HG03457 (cell line): ENCODE measurements around the gene CRYBG1.

Experiments
- ATAC-seq: cut with Tn5 transposase; IDR thresholded peaks from one replicate; pipeline ENCODE4 v1.9.1; 2021; ENCODE audit warnings: moderate number of reproducible peaks; ENCODE audit not compliant: unreplicated experiment

CRYBG1 gene

DNA sequence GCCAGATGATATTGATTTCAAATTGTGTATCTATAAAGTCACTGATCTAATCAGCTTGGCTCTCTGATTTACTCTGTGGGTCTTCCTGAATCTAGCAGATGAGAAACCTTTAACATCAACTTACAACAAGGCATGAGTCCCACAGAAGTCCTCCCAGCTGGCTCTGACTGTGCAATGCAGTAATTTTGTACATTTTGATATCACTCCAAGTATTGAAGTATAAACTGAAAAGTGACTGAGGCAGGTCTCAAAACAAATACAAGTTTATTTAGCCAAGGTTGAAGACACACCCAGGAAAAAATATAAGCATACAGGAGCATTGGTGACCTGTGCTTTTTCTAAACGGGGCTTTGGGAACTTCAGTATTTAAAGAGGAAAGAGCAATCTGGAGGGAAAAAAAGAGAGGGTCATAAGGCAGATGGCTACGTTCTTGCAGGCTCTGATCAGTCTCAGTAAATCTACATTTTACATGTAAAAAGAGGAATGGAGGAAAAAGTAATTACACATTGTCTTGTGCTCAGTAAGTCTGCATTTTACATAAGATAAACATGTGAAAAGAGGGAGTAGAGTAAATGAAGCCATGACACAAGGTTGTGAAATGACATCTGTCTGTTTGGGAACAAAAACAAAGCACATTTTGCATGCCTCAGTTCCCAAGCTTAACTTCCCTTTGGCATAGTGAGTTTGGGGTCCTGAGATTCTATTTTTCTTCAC is 59.5 kb downstream of the CRYBG1 start:
- no peak for ATAC-seq

- ATAC-seq = no peak
Measured at GRCh38 chr6:106421496-106421895, 61.0 kb downstream of the CRYBG1 start.

DNA sequence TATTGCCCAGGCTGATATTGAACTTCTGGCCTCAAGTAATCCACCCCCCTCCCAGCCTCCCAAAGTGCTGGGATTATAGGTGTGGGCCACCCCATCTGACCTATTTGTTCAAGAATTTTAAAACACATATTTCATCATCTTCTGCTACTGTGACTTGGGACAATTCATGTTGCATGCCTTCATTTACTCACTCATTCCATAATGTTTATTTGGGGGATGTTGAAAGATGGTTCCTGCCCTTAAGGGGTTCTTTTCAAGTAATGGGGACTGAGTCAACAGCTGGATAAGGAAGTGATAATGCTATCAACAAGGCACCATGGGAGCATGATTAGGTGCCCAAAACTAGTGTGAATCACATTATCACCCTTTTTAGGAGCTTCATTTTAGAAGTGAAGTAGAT is 62.0 kb downstream of the CRYBG1 start:
- ATAC-seq = no peak

- no peak for ATAC-seq
Measured at GRCh38 chr6:106425382-106425781, 64.9 kb downstream of the CRYBG1 start.

DNA sequence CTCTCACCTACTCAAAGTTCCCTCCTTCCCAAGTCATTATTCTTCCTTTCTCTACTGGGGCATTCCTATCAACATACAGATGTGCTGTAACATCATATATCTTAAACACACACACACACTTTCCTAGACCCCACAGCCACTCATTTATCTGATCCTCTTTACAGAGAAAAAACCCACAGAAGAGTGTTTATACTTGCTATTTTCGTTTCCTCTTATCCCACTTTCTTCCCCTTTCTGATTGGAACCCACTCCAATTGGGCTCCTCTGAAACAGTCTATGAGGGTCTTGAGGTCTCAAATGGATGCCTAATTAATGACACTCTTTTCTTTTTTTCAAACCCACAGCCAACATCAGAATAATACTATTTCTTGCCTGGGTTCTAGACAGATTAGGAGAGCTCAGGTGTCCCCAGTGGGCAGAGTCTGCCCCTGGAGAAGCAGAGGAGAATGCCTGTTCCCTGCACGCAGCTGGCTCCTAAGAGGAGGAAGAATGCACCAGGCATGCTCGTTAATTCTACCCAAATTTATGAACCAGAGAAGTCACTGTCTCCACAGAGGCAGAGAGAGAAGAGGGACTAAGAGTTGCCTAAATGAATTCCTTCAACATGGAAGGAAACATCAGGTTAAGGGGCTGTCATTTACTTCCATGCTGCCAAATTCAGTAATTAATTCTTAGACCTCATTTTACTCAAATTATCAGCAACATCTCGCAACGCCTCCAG is 65.9 kb downstream of the CRYBG1 start:
- no peak for ATAC-seq

DNA sequence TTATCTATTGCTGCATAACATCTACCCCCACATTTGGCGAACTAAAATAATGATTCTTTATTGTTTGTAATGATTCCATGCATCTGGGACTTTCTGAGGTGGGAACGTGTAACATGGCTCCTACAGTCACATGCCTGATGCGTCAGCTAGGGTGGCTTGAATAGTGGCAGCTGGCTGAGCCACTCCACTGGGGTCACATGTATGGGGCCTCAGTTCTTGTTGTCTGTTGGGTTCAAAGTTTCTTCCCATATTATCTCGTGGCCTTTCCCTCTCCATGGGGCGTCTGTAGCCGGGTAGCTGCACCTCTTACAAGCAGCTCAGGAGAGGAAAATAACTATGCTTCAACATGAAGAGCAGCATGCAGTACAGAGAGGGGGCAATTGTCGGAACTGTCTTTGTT is 69.9 kb downstream of the CRYBG1 start:
- ATAC-seq = no peak

DNA sequence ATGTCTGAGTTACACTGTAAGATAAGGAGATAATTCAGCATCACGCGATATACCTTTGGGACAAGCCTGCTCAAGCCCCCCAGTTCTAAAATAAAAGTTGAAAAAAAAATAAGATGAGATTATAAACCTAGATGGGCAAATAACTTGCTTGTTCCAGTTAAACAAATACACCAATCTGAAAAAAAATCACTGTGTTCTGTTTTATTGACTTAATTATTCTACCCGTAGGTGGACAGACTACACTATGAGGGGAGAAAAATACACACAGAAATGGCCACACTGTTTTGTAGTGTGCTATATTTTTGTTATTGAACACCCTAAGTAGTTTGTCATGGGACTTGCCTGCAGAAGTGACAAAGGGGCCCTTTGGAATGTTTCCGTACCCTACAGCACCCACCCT is 70.9 kb downstream of the CRYBG1 start:
- ATAC-seq = no peak

- no peak for ATAC-seq
Measured at GRCh38 chr6:106431972-106432371, 71.5 kb downstream of the CRYBG1 start.

DNA sequence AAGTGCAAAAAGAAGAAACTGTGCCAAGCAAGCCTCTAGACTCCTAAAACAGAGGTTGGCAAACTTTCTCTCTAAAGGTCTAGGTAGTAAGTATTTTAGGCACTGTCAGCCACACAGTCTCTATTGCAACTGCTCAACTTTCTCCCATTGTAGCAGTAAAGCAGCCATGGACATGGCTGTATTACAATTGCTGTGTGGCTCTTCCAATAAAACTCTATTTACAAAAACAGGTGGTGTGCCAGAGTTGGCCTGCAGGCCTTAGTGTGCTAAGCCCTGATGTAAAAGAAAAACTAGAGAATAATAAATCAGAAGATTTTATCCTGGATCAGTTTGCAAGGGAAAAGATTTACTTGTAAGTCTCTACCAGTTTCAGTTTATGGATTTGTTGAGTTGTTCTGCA is 74.0 kb downstream of the CRYBG1 start:
- ATAC-seq = no peak

DNA sequence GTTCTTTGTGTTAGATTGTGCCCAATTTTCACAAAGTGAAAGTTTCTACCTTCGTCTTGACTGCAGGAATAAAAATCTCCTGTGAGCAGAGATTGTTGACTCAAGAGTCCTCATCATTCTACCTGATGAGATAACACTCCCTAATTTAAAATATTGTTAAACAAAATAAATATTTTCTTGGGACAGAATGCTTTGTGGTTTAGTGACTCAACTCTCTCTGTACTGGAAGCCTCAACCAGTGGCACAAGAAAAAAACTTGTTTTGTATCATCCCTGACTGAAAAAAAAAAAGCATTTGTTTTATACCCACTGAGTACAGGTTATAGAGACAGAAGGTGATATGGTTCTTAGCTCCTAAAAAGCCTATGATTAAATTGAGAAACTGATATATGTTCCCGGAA is 78.9 kb downstream of the CRYBG1 start:
- ATAC-seq = no peak

DNA sequence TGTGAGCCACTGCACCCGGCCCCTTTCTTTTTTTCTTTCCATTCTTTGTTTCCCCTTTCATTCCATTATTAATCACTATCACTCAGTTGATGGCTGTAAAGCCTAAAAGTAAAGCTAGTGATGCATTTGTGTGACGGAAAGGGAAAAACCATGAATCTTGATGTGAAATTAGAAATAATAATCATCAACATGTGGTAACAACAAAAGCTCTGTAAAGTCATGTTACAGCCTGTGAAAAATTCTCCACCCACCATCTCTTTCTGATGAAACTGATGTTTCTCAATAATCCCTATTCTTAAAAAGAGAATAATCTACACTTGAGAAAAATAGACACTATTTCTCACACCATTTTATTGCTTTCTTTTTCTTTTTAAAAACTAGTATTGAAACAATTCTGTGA is 80.0 kb downstream of the CRYBG1 start:
- ATAC-seq = no peak

DNA sequence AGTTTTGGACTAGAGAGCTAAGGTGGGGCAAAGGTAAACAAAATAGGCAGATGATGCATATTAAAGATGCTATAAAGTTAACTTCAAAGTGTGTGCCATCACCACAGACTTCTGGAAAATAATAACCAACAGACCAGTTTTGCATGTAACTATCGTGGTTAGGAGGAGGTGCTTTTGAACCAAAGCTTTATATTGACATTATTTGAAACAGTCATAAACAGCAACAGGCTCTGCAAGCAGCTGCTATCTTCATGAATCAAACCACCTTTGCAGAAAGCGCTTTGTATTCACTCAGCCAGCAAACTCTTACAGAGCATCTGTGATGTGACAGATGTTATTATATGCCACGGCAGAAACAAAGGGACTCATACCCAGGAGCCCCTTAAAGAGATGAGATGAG is 81.9 kb downstream of the CRYBG1 start:
- ATAC-seq = no peak

- no peak for ATAC-seq
Measured at GRCh38 chr6:106444777-106445507, 84.4 kb downstream of the CRYBG1 start.

DNA sequence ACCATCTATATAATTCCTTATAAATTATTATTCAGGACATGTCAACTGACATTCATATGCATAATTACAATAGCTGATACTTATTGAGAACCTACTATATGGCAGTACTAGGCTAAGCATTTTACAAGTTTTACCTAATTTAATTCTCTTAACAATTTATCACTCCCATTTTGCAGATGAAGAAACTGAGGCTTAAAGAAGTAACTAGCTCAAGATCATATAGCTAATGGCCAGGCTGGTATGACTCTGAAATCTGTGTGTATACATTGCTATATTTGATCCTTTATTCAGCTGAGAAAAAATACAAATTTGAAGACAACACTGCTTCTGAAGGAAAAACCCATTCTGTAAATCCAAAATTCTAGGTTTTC is 85.0 kb downstream of the CRYBG1 start:
- no peak for ATAC-seq

DNA sequence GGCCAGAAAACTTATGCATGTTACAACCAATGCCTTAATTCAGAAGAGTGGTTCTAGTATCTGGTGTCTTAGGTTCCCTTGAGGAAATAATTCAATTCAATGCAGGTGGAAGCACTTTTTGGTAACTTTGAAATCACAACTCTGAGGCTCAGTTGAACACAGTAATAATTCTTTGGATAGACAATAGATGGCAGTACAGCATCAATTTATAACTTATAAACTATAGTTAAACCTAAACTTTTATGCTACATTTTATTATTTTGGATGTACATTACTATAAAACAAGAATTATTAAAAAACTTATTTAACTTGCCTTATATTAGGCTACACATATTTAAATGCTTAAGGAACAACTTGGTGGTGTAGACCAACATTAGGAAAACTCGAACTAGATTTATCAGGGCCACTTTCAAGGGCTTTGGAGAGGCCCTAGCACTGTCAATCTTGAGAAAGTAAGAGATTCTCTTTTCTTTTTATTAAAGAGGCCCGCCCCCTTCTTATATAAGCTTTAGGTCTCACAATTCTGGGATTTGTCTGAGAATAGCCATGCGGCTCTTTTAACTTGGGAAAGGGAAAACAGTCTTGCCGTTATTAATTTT is 85.9 kb downstream of the CRYBG1 start:
- ATAC-seq = no peak

DNA sequence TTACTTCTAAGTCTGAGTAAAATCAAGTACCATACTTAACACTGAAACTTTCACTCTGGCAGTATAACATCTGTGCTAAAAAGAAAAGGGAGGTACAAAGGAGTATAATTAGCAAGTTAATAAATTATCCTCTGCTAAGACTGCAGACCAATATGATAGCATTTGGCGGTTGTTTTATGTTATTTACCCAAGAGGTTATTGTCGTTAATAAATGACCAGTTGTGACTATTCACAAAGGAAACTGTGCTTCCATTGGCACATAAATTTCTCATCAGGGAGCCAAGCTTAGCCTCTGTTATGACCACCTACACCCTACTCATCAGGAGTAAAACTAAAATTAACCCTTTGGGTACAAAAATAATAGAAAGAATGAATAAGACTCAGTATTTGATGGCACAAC is 86.5 kb downstream of the CRYBG1 start:
- no peak for ATAC-seq

DNA sequence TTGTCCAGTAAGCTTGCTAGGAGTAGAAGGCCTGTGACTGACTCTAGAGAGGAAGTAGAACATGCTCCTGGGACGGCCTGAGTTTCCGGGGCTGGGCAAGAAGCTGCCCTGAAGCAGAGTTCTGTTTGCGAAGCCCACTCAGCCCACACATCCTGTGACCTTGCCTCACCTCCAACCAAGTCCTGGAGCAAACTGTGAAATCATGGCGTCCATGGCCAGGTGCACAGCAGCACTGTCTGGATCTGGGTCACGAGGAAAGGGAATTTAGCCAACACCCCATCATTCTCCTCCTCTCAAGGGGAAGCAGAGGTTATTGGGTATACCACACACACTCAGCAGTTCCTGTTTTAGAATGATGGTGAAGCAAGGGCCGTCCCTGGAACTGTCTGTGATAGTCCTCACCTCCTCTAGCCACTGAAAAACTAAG is 87.5 kb downstream of the CRYBG1 start:
- ATAC-seq = no peak

GRCh38 chr6:106450653-106451052 is 90.1 kb downstream of the CRYBG1 start:
- ATAC-seq = no peak

GRCh38 chr6:106451439-106451838 is 90.9 kb downstream of the CRYBG1 start:
- ATAC-seq = no peak

DNA sequence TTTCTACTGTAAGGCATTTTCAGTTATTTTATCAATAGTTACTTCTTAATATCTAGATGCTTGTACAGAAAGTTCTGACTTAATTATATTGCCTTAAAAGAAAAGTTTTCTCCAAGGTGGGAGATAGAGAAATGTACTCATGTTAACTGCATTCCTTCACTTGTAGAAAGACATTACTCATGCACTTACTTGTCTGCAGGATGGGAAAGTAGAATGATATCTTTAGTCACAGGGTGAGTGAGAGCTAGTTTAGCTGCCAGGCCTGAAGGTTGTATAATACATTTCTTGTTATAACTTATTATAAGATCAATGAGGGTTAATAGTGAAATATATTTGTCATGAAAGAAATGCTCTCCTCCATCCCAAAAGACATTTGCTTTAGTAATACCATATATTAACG is 92.1 kb downstream of the CRYBG1 start:
- ATAC-seq = no peak

GRCh38 chr6:106453756-106454367 is 93.3 kb downstream of the CRYBG1 start:
- ATAC-seq = no peak
